HEK293 (cell line): Measurements from ENCODE around the gene FBLN2.

ENCODE experiments used
- GLI4 ChIP-seq: fragments of 450-650 bp; formaldehyde crosslinking; IDR thresholded peaks from 2 replicates; pipeline ENCODE4 v1.5.1; 2016; ENCODE audit warnings: missing biosample characterization, missing genetic modification characterization
- KLF9 ChIP-seq: fragments of 450-650 bp; formaldehyde crosslinking; IDR thresholded peaks from 2 replicates; pipeline ENCODE4 v1.5.1; 2016; ENCODE audit warnings: missing biosample characterization, missing genetic modification characterization, low read depth
- MYNN ChIP-seq: fragments of 450-650 bp; formaldehyde crosslinking; IDR thresholded peaks from 2 replicates; pipeline ENCODE4 v1.5.1; 2016; ENCODE audit warnings: missing biosample characterization, missing genetic modification characterization, borderline replicate concordance
- ZNF10 ChIP-seq: fragments of 450-650 bp; formaldehyde crosslinking; IDR thresholded peaks from 2 replicates; pipeline ENCODE4 v1.5.1; 2017; ENCODE audit warnings: missing biosample characterization, missing genetic modification characterization
- ZNF37A ChIP-seq: fragments of 450-650 bp; IDR thresholded peaks from 2 replicates; pipeline ENCODE4 v1.5.1; 2018; ENCODE audit warnings: missing biosample characterization, missing genetic modification characterization
- ZNF391 ChIP-seq: fragments of 450-650 bp; formaldehyde crosslinking; IDR thresholded peaks from 2 replicates; pipeline ENCODE4 v1.5.1; 2016; ENCODE audit warnings: low read depth, missing biosample characterization, missing genetic modification characterization, borderline replicate concordance
- ZNF549 ChIP-seq: fragments of 450-650 bp; IDR thresholded peaks from 2 replicates; pipeline ENCODE4 v1.5.1; 2018; ENCODE audit warnings: missing biosample characterization, missing genetic modification characterization, mild to moderate bottlenecking, inconsistent platforms, moderate library complexity
- TF ChIP-seq, protein P1 (sequence below): fragments of 450-650 bp; formaldehyde crosslinking; IDR thresholded peaks from 2 replicates; pipeline ENCODE4 v1.5.1; 2016; ENCODE audit warnings: missing biosample characterization, missing genetic modification characterization
- TF ChIP-seq, protein P2 (sequence below): fragments of 450-650 bp; formaldehyde crosslinking; IDR thresholded peaks from 2 replicates; pipeline ENCODE4 v1.5.1; 2016; ENCODE audit warnings: missing biosample characterization, missing genetic modification characterization
- TF ChIP-seq, protein P3 (sequence below): fragments of 450-650 bp; formaldehyde crosslinking; IDR thresholded peaks from 2 replicates; pipeline ENCODE4 v1.5.1; 2016; ENCODE audit warnings: missing biosample characterization, missing genetic modification characterization
- TF ChIP-seq, protein P4 (sequence below): fragments of 450-650 bp; formaldehyde crosslinking; IDR thresholded peaks from 2 replicates; pipeline ENCODE4 v1.5.1; 2016; ENCODE audit warnings: missing biosample characterization, missing genetic modification characterization, borderline replicate concordance
- TF ChIP-seq, protein P5 (sequence below): IDR thresholded peaks from 2 replicates; pipeline ENCODE4 v1.6.1; 2011; ENCODE audit warnings: mild to moderate bottlenecking, low read depth, low read length, borderline replicate concordance

DNA sequence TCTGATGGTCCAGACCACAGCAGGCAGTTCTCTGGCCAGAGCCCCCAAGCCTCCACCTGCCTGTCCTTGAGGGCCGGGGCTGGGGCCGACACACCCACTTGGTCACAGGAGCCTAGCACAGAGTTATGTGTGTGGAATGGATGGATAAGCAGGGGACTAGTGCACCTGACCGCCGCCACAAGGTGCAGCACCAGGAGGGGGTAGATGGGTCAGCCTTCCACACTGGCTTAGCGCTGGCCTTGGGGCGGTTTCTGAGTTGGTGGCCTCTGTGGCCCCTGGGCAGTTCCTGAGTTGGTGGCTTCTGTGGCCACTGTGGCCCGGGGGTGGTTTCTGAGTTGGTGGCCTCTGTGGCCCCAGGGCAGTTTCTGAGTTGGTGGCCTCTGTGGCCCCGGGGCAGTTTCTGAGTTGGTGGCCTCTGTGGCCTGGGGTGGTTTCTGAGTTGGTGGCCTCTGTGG, 75.8 kb downstream of the FBLN2 start:
- TF ChIP-seq MYNN (tag by site-specific recombination) (no peak), ZNF549 (tag by site-specific recombination) (no peak), KLF9 (no peak), GLI4 (tag by site-specific recombination) (no peak), ZNF37A (tag by site-specific recombination) (no peak), ZNF391 (tag by site-specific recombination) (no peak), ZNF10 (tag by site-specific recombination) (no peak)
- TF ChIP-seq, protein P1, sequence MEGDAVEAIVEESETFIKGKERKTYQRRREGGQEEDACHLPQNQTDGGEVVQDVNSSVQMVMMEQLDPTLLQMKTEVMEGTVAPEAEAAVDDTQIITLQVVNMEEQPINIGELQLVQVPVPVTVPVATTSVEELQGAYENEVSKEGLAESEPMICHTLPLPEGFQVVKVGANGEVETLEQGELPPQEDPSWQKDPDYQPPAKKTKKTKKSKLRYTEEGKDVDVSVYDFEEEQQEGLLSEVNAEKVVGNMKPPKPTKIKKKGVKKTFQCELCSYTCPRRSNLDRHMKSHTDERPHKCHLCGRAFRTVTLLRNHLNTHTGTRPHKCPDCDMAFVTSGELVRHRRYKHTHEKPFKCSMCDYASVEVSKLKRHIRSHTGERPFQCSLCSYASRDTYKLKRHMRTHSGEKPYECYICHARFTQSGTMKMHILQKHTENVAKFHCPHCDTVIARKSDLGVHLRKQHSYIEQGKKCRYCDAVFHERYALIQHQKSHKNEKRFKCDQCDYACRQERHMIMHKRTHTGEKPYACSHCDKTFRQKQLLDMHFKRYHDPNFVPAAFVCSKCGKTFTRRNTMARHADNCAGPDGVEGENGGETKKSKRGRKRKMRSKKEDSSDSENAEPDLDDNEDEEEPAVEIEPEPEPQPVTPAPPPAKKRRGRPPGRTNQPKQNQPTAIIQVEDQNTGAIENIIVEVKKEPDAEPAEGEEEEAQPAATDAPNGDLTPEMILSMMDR (tag by site-specific recombination), result no peak
- TF ChIP-seq, protein P2, sequence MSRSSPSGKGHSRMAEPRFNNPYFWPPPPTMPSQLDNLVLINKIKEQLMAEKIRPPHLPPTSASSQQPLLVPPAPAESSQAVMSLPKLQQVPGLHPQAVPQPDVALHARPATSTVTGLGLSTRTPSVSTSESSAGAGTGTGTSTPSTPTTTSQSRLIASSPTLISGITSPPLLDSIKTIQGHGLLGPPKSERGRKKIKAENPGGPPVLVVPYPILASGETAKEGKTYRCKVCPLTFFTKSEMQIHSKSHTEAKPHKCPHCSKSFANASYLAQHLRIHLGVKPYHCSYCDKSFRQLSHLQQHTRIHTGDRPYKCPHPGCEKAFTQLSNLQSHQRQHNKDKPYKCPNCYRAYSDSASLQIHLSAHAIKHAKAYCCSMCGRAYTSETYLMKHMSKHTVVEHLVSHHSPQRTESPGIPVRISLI (tag by site-specific recombination), result no peak
- TF ChIP-seq, protein P3, sequence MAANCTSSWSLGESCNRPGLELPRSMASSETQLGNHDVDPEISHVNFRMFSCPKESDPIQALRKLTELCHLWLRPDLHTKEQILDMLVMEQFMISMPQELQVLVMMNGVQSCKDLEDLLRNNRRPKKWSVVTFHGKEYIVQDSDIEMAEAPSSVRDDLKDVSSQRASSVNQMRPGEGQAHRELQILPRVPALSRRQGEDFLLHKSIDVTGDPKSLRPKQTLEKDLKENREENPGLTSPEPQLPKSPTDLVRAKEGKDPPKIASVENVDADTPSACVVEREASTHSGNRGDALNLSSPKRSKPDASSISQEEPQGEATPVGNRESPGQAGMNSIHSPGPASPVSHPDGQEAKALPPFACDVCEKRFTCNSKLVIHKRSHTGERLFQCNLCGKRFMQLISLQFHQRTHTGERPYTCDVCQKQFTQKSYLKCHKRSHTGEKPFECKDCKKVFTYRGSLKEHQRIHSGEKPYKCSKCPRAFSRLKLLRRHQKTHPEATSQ (tag by site-specific recombination), result no peak
- TF ChIP-seq, protein P4, sequence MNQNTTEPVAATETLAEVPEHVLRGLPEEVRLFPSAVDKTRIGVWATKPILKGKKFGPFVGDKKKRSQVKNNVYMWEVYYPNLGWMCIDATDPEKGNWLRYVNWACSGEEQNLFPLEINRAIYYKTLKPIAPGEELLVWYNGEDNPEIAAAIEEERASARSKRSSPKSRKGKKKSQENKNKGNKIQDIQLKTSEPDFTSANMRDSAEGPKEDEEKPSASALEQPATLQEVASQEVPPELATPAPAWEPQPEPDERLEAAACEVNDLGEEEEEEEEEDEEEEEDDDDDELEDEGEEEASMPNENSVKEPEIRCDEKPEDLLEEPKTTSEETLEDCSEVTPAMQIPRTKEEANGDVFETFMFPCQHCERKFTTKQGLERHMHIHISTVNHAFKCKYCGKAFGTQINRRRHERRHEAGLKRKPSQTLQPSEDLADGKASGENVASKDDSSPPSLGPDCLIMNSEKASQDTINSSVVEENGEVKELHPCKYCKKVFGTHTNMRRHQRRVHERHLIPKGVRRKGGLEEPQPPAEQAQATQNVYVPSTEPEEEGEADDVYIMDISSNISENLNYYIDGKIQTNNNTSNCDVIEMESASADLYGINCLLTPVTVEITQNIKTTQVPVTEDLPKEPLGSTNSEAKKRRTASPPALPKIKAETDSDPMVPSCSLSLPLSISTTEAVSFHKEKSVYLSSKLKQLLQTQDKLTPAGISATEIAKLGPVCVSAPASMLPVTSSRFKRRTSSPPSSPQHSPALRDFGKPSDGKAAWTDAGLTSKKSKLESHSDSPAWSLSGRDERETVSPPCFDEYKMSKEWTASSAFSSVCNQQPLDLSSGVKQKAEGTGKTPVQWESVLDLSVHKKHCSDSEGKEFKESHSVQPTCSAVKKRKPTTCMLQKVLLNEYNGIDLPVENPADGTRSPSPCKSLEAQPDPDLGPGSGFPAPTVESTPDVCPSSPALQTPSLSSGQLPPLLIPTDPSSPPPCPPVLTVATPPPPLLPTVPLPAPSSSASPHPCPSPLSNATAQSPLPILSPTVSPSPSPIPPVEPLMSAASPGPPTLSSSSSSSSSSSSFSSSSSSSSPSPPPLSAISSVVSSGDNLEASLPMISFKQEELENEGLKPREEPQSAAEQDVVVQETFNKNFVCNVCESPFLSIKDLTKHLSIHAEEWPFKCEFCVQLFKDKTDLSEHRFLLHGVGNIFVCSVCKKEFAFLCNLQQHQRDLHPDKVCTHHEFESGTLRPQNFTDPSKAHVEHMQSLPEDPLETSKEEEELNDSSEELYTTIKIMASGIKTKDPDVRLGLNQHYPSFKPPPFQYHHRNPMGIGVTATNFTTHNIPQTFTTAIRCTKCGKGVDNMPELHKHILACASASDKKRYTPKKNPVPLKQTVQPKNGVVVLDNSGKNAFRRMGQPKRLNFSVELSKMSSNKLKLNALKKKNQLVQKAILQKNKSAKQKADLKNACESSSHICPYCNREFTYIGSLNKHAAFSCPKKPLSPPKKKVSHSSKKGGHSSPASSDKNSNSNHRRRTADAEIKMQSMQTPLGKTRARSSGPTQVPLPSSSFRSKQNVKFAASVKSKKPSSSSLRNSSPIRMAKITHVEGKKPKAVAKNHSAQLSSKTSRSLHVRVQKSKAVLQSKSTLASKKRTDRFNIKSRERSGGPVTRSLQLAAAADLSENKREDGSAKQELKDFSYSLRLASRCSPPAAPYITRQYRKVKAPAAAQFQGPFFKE, result no peak
- TF ChIP-seq, protein P5, sequence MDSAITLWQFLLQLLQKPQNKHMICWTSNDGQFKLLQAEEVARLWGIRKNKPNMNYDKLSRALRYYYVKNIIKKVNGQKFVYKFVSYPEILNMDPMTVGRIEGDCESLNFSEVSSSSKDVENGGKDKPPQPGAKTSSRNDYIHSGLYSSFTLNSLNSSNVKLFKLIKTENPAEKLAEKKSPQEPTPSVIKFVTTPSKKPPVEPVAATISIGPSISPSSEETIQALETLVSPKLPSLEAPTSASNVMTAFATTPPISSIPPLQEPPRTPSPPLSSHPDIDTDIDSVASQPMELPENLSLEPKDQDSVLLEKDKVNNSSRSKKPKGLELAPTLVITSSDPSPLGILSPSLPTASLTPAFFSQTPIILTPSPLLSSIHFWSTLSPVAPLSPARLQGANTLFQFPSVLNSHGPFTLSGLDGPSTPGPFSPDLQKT, result no peak
